ENCODE results near the gene FLAD1. TPM values are rescaled to one million over a fixed set of nuclear protein-coding genes. Genes with fewer than 3 reads are reported as not detected.

The FLAD1 gene
- total and polyA plus RNA-seq, 2 of the 4 experiments (the other 2 are of a cell fraction) = 26.3 to 37.3 TPM

DNA sequence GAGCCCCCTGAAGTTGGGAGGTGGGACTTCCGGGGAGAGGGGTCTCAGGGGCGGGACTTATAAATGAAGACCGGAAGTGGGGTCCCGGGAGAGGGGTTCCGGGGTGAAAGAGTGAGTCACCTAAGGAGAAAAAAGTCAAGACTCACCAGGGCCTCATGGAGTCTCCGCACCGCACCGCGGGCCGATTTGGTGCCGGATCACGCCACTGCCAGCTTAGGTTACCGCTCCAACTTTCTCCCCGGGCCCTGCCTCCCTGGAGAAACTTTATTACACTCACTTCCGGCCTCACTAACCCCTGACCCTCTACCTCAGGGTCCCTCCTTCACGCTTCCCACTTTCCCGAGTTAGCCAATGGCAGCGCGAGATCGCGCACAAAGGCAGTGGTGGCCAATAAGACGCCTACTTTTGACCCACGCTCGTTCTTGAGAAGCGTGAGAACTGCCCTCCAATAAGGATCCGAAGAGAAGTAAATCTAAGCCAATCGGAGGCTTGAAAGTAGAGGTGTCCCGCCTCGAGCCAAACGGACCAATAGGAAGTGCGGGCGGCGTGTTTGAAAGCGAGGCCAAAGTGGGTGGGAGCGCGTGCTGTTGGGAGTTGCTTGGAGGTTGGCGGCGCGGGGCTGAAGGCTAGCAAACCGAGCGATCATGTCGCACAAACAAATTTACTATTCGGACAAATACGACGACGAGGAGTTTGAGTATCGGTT lies 8.9 kb upstream of the FLAD1 start, which contains the start of gene CKS1B:
Gene CKS1B, plus strand, starts transcription at position 580 of the 706 bp plus-strand sequence. Its CDS starts 65 bp downstream, at position 645.
- Histone ChIP-seq H3K9me3 (ENCODE audit: control insufficient read depth, insufficient read depth, low read length) (no peaks in the 10 kb centered on the region), H2AK9ac (replicated peaks; ENCODE audit: low read depth, low read length, poor library complexity) (peak within 1 kb of the TSS; percentile 100), H2AK5ac (ENCODE audit: low read depth, low read length) (peak within 1 kb of the TSS; percentile 95), H3K4me2 (ENCODE audit: low read depth, low read length) (peak within 1 kb of the TSS; percentile 91), H3K56ac (ENCODE audit: extremely low read depth, insufficient read depth, low read length) (peak within 1 kb of the TSS; percentile 98), H3K23ac (ENCODE audit: low read depth, low read length) (peak within 1 kb of the TSS; percentile 97), H3K18ac (ENCODE audit: low read depth, low read length) (peak within 1 kb of the TSS; percentile 78), H3K14ac (replicated peaks; ENCODE audit: low read depth, low read length) (peak within 1 kb of the TSS; percentile 99), H2BK20ac (ENCODE audit: low read depth, low read length) (peak within 1 kb of the TSS; percentile 74), H2BK120ac (ENCODE audit: low read depth, low read length) (peak within 1 kb of the TSS; percentile 90), H3K36me3 (ENCODE audit: control insufficient read depth, insufficient read depth, low read length) (no peaks in the 10 kb centered on the region), H4K91ac (ENCODE audit: insufficient read depth, low read depth, low read length) (peak within 1 kb of the TSS; percentile 99), H2BK5ac (ENCODE audit: low read depth, low read length, poor library complexity, severe bottlenecking) (peak within 1 kb of the TSS; percentile 97), H3K9ac (ENCODE audit: low read depth, low read length) (peak within 1 kb of the TSS; percentile 91), H3K79me1 (ENCODE audit: low read depth in 1 of 2, low read length in 2 of 2) (peaks cover 6 to 43% of the 10 kb centered on the region in 2 experiments), H4K8ac (ENCODE audit: low read depth in 2 of 2, low read length in 2 of 2) (peak within 1 kb of the TSS; percentile 95 to 99), H4K20me1 (ENCODE audit: insufficient read depth, low read length) (peaks cover 6% of the 10 kb centered on the region), H2BK15ac (ENCODE audit: low read depth, low read length) (peak within 1 kb of the TSS; percentile 88), H3K4me3 (ENCODE audit: insufficient read depth, low read depth, low read length) (peak within 1 kb of the TSS; percentile 57), H3K27ac (ENCODE audit: insufficient read depth, low read length) (peak within 1 kb of the TSS; percentile 89), H3K4me1 (ENCODE audit: control insufficient read depth, insufficient read depth, low read length) (peaks cover 11% of the 10 kb centered on the region), H3K4ac (ENCODE audit: low read depth, low read length) (peak within 1 kb of the TSS; percentile 99), H3K9me1 (ENCODE audit: insufficient read depth, low read length) (peaks cover 7% of the 10 kb centered on the region), H4K5ac (ENCODE audit: low read depth, low read length) (peak within 1 kb of the TSS; percentile 81), H2AFZ (replicated peaks; ENCODE audit: low read length, poor library complexity) (peak within 1 kb of the TSS; percentile 98), H3K27me3 (ENCODE audit: control insufficient read depth, insufficient read depth, low read length) (no peaks in the 10 kb centered on the region)
- dilution Hi-C loops (cut with HindIII; ENCODE audit: low sequenced_read_pairs, unreplicated experiment) = no loop called here
- WGBS, 2 experiments (ENCODE audit: extremely low coverage in 2 of 2, insufficient read length in 1 of 2) = 1% methylated on average over 19 of the region's 47 CpGs; no CpG with 5 or more reads in 1 of the 2 experiments
- in situ Hi-C loops (cut with MboI; ENCODE audit: low sequenced_read_pairs) = no loop called here
- ATAC-seq (ENCODE audit: low read depth) (peak; percentile 62), DNase-seq (peak; percentile 100)
- intact Hi-C loops (cut with micrococcal nuclease) = loop anchor here (1.0 to 10.0 kb wide), 2 partner anchors 21 to 201 kb away; partner anchors contain the start of genes KRTCAP2 and TRIM46
- POLR2A ChIA-PET (ENCODE audit: unreplicated experiment) = interaction anchor here (1.0 to 1.9 kb wide), 2 partner anchors 13 to 19 kb away, joined by 3 to 10 read pairs; partner anchors contain the start of genes LENEP and PYGO2
- CTCF ChIA-PET = interaction anchor here (0.9 to 1.0 kb wide), 3 partner anchors 13 to 25 kb away, joined by 3 to 4 read pairs (median 3); partner anchors contain the start of genes PBXIP1 and PYGO2
- BruUV-seq (replicated peaks) = no TSS peak
- no peak for TF ChIP-seq MAFK (IDR thresholded peaks at IDR 0.05; ENCODE audit: low read depth, low read length)
- no peak for TF ChIP-seq CEBPB (IDR thresholded peaks at IDR 0.05; ENCODE audit: low read depth, low read length)
- peak; percentile 84 for TF ChIP-seq POLR2A (IDR thresholded peaks at IDR 0.05; ENCODE audit: low read depth, low read length)
- TF ChIP-seq RAD21 (IDR thresholded peaks at IDR 0.05; ENCODE audit: low read length) = no peak
- no peak for TF ChIP-seq BHLHE40 (IDR thresholded peaks at IDR 0.05; ENCODE audit: low read depth, low read length)
- no peak for TF ChIP-seq NFE2L2 (IDR thresholded peaks at IDR 0.05; ENCODE audit: low read depth, low read length)
- no peak for TF ChIP-seq RFX5 (IDR thresholded peaks at IDR 0.05; ENCODE audit: low read depth, low read length)
- peak; percentile 100 for TF ChIP-seq MXI1 (IDR thresholded peaks at IDR 0.05; ENCODE audit: borderline replicate concordance, low read depth, low read length)
- TF ChIP-seq MAZ (IDR thresholded peaks at IDR 0.05; ENCODE audit: borderline replicate concordance, low read depth, low read length) = no peak; the same call in none of the 2 replicates
- TF ChIP-seq CHD1 (IDR thresholded peaks at IDR 0.05; ENCODE audit: low read depth, low read length) = no peak; the same call in 1 of the 2 replicates
- TF ChIP-seq RCOR1 (IDR thresholded peaks at IDR 0.05; ENCODE audit: insufficient replicate concordance, low read length) = no peak
- TF ChIP-seq, protein P1, sequence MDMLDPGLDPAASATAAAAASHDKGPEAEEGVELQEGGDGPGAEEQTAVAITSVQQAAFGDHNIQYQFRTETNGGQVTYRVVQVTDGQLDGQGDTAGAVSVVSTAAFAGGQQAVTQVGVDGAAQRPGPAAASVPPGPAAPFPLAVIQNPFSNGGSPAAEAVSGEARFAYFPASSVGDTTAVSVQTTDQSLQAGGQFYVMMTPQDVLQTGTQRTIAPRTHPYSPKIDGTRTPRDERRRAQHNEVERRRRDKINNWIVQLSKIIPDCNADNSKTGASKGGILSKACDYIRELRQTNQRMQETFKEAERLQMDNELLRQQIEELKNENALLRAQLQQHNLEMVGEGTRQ (IDR thresholded peaks at IDR 0.05; ENCODE audit: low read depth, low read length) = no peak
- TF ChIP-seq, protein P2, sequence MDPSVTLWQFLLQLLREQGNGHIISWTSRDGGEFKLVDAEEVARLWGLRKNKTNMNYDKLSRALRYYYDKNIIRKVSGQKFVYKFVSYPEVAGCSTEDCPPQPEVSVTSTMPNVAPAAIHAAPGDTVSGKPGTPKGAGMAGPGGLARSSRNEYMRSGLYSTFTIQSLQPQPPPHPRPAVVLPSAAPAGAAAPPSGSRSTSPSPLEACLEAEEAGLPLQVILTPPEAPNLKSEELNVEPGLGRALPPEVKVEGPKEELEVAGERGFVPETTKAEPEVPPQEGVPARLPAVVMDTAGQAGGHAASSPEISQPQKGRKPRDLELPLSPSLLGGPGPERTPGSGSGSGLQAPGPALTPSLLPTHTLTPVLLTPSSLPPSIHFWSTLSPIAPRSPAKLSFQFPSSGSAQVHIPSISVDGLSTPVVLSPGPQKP (IDR thresholded peaks at IDR 0.05; ENCODE audit: borderline replicate concordance, low read depth, low read length) = no peak
- no peak for TF ChIP-seq SMC3 (IDR thresholded peaks at IDR 0.05; ENCODE audit: low read depth, low read length)
